K562 (cell line): ENCODE measurements around the gene PYGM. TPM values are rescaled to one million over a fixed set of nuclear protein-coding genes. Genes with fewer than 3 reads are reported as not detected.

Experiments
- ATAC-seq: fragments of 200-7000 bp; cut with Tn5 transposase; 3 replicates; pipeline ENCODE4 v1.9.1; 2020; ENCODE audit warnings: moderate library complexity
- BruUV-seq: library from RNA; stranded (reverse); fragments of 400-500 nt; replicated peaks from 2 replicates; lab custom pipeline; 2021; lab: Mats Ljungman, UMichigan
- CTCF ChIA-PET: fragments of 300-600 bp; formaldehyde crosslinking; extraction: SDS; loops from one replicate; lab custom pipeline; 2021; ENCODE audit warnings: low intra/inter-chr PET ratio; lab: Yijun Ruan, JAX
- POLR2A ChIA-PET: fragments of 300-600, 350-650 bp; sonication (Branson Sonifier 250); formaldehyde crosslinking; extraction: SDS; loops from one replicate; lab custom pipeline; 2021; ENCODE audit warnings: antibody characterized with exemption, inconsistent platforms; lab: Yijun Ruan, JAX
- DNase-seq, 4 experiments: peaks; one replicate each; pipeline versions ENCODE4 v3.0.0 to v3.0.0-alpha.2; 2011 to 2018; ENCODE audit warnings: low spot score in 3 of 4, mixed read lengths in 3 of 4; ENCODE audit errors: extremely low read depth in 1 of 4
- FAIRE-seq: peaks from 2 replicates; lab custom pipeline; 2011; peaks lifted over from hg19 to GRCh38; lab: Jason Lieb, UNC
- H2AFZ ChIP-seq: 2 replicates; pipeline ENCODE4 v1.6.0; 2011; ENCODE audit warnings: low read depth, low read length, control low read depth, inconsistent platforms
- H3K27ac ChIP-seq: fragments of 200-600 bp; 3 replicates; pipeline ENCODE4 v1.8.0; 2011; ENCODE audit warnings: low read depth, mild to moderate bottlenecking, control low read depth, inconsistent platforms, low read length, moderate library complexity, mixed read lengths; ENCODE audit errors: extremely low read depth
- H3K27me3 ChIP-seq, 2 experiments: fragments of 300-600 bp in 1 of 2; 2 replicates in 1 of 2; 3 replicates in 1 of 2; pipeline versions ENCODE4 v1.6.0 to v1.8.0; 2011; ENCODE audit warnings: inconsistent platforms in 2 of 2, low read length in 2 of 2, mild to moderate bottlenecking in 1 of 2, mixed read lengths in 1 of 2, moderate library complexity in 1 of 2; ENCODE audit not compliant: control insufficient read depth in 2 of 2, insufficient read depth in 2 of 2
- H3K36me3 ChIP-seq: fragments of 300-600 bp; 3 replicates; pipeline ENCODE4 v1.8.0; 2011; ENCODE audit warnings: mild to moderate bottlenecking, low read length, inconsistent platforms; ENCODE audit not compliant: control insufficient read depth, insufficient read depth
- H3K4me1 ChIP-seq, 2 experiments: fragments of 200-600 bp in 1 of 2; replicated peaks in 1 of 2; 2 replicates in 1 of 2; 3 replicates in 1 of 2; pipeline versions ENCODE4 v1.5.1 to v1.8.0; 2011; ENCODE audit warnings: inconsistent platforms in 2 of 2, low read length in 2 of 2, mild to moderate bottlenecking in 1 of 2, mixed read lengths in 1 of 2, moderate library complexity in 1 of 2; ENCODE audit not compliant: control insufficient read depth in 2 of 2, insufficient read depth in 2 of 2
- H3K4me2 ChIP-seq: 2 replicates; pipeline ENCODE4 v1.6.1; 2011; ENCODE audit warnings: low read length, control low read depth, inconsistent platforms, mixed read lengths; ENCODE audit not compliant: insufficient read depth
- H3K4me3 ChIP-seq: fragments of 200-600 bp; sonication (generic), shearing (Covaris generic); 2 replicates; pipeline ENCODE4 v1.5.1; 2016; ENCODE audit warnings: control low read depth, inconsistent platforms
- H3K79me2 ChIP-seq: fragments of 200-600 bp; 3 replicates; pipeline ENCODE4 v1.8.0; 2011; ENCODE audit warnings: low read length, inconsistent platforms; ENCODE audit not compliant: control insufficient read depth, insufficient read depth
- H3K9ac ChIP-seq, 2 experiments: 2 replicates each; pipeline versions ENCODE4 v1.6.0 to v1.6.1; 2011; ENCODE audit warnings: low read depth in 2 of 2, low read length in 2 of 2, control low read depth in 1 of 2, inconsistent platforms in 1 of 2, mild to moderate bottlenecking in 1 of 2, mixed read lengths in 1 of 2; ENCODE audit not compliant: insufficient read depth in 1 of 2
- H3K9me1 ChIP-seq: one replicate; pipeline ENCODE4 v1.6.0; 2011; ENCODE audit warnings: inconsistent platforms, mild to moderate bottlenecking, low read length, moderate library complexity; ENCODE audit not compliant: control insufficient read depth, insufficient read depth
- H3K9me3 ChIP-seq: replicated peaks from 2 replicates; pipeline ENCODE4 v1.5.1; 2011; ENCODE audit warnings: low read depth, low read length, inconsistent platforms; ENCODE audit not compliant: control insufficient read depth, insufficient read depth
- H4K20me1 ChIP-seq: replicated peaks from 2 replicates; pipeline ENCODE4 v1.6.1; 2011; ENCODE audit warnings: low read length, inconsistent platforms, mixed read lengths; ENCODE audit not compliant: control insufficient read depth, insufficient read depth
- ELF4 ChIP-seq: fragments of 450-650 bp; formaldehyde crosslinking; IDR thresholded peaks from 2 replicates; pipeline ENCODE4 v1.4.0; 2022; ENCODE audit warnings: missing genetic modification characterization
- HDAC8 ChIP-seq: fragments of 450-650 bp; IDR thresholded peaks from 2 replicates; pipeline ENCODE4 v1.6.1; 2016; ENCODE audit warnings: mild to moderate bottlenecking, missing genetic modification characterization, moderate library complexity, missing compliant biosample characterization
- MXI1 ChIP-seq: IDR thresholded peaks from 2 replicates; pipeline ENCODE4 v1.6.1; 2011; ENCODE audit warnings: low read depth, mild to moderate bottlenecking, improper control_type of control experiment, low read length
- NCOA6 ChIP-seq: fragments of 450-650 bp; IDR thresholded peaks from 2 replicates; pipeline ENCODE4 v1.6.1; 2017; ENCODE audit warnings: mild to moderate bottlenecking
- SRSF3 ChIP-seq: fragments of 200-400 bp; formaldehyde crosslinking; IDR thresholded peaks from 2 replicates; pipeline ENCODE4 v1.6.1; 2016; ENCODE audit warnings: mild to moderate bottlenecking, low read length, moderate library complexity; ENCODE audit not compliant: insufficient read depth
- ZFX ChIP-seq: sonication (generic); formaldehyde crosslinking; IDR thresholded peaks from 2 replicates; pipeline ENCODE4 v1.8.0; 2022; ENCODE audit warnings: mild to moderate bottlenecking, missing genetic modification reagents, moderate library complexity
- ZKSCAN3 ChIP-seq: fragments of 250-450 bp; sonication (Bioruptor Pico); IDR thresholded peaks from 2 replicates; pipeline ENCODE4 v1.4.0; 2020
- ZNF586 ChIP-seq: fragments of 450-650 bp; formaldehyde crosslinking; conservative IDR thresholded peaks from 2 replicates; pipeline ENCODE4 v1.4.0; 2020; ENCODE audit warnings: mild to moderate bottlenecking, moderate library complexity
- ZNF695 ChIP-seq: fragments of 450-650 bp; formaldehyde crosslinking; IDR thresholded peaks from 2 replicates; pipeline ENCODE4 v1.4.0; 2020; ENCODE audit warnings: mild to moderate bottlenecking, moderate library complexity
- ZNF699 ChIP-seq: fragments of 250-450 bp; sonication (Bioruptor Pico); IDR thresholded peaks from 2 replicates; pipeline ENCODE4 v1.8.0; 2021; ENCODE audit warnings: mild to moderate bottlenecking, moderate library complexity; ENCODE audit not compliant: insufficient replicate concordance
- WGBS: fragments of 100-300 bp; shearing (Covaris generic); methylation state at CpG from one replicate; pipeline ENCODE4 v1.1.6; 2016; ENCODE audit warnings: low coverage, mixed read lengths; ENCODE audit not compliant: insufficient coverage; ENCODE audit errors: missing lambda C conversion rate; 5-methylcytosine and 5-hydroxymethylcytosine counted together
- in situ Hi-C: fragments of 300-500 bp; cut with MboI; formaldehyde crosslinking; loops from 4 replicates; pipeline ENCODE4 v1.15.0; 2018; ENCODE audit warnings: inconsistent platforms, mixed read lengths
- intact Hi-C: fragments of 100-400 bp; cut with micrococcal nuclease; formaldehyde crosslinking; loops from 2 replicates; pipeline ENCODE4 v1.14.2; 2022
- polyA plus RNA-seq, 8 experiments: library from polyadenylated mRNA; depleted of rRNA in 4 of 8; stranded (reverse) in 5 of 8; unstranded in 3 of 8; fragments of >200 nt; fragmentation: Nextera tagmentation in 2 of 8; fragmentation: Illumina TruSeq in 1 of 8; extraction: Ambion mirVana in 2 of 8; extraction: Trizol in 1 of 8; gene quantifications; 2 replicates each; pipeline versions ENCODE4 v1.2.1 to v1.2.3, GENCODE V29; 2011 to 2014; ENCODE audit warnings: inconsistent platforms in 1 of 8, missing spikeins in 1 of 8
- total RNA-seq, 7 experiments: library from RNA; depleted of rRNA in 6 of 7; stranded (reverse); fragments of >200 nt in 6 of 7; fragmentation: Illumina TruSeq in 2 of 7; extraction: Trizol in 2 of 7; gene quantifications; 2 replicates each; pipeline versions ENCODE4 v1.2.1 to v1.2.3, GENCODE V29; 2011 to 2021; ENCODE audit warnings: low replicate concordance in 1 of 7
- TF ChIP-seq, protein P1 (sequence below): fragments of 250-450 bp; sonication (Bioruptor Pico); IDR thresholded peaks from 2 replicates; pipeline ENCODE4 v1.4.0; 2020; ENCODE audit warnings: borderline replicate concordance

Gene PYGM
- total and polyA plus RNA-seq, 9 of the 15 experiments (the other 6 are each of a cell fraction or from before 2014, with no cell fraction given): 0.07 to 1.5 (median 0.68) TPM

DNA sequence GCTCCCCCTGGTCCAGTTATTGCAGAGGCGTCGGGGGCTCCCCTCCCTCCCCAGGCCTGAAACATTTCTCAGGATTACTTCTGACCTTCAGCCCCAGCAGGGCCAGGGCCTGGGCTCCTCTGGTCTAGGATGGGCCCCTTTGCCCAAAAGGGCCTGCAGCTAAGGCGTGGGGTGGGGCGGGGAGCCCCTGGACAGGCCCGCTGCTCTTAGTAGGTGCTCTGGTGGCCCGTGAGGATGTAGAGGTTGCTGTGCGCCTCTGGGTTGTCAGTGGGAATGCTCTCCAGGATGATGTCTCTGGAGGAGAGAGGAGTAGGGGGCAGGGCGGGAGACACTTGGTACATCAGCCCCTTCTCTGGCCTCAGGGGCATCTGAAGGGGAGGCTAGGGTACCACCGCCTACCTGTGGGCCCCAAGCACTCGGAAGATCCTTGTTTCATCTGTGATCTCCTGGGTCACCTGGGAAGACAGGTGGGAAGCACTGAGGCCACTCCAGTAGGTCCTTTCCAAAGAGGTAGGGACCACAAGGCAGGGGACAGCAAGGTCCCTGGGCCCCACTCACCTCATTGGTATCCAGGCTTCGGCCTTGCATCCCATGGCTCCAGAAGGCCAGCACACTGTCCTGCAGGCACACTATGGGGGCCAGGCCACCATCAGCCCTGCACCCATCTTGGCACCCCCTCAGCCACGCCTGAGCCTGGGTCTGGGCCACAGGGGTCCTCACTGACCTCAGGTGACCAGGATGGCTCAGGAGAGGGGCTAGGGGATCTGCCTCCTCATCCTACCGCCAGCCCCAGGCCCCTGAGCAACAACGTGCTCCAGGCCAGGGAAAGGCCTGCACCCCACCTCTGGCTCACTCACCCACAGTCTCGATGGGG lies 29.8 kb upstream of the PYGM start:
- POLR2A ChIA-PET: interaction anchor here (0.5 to 2.5 kb wide), 2 partner anchors 11 to 429 kb away, joined by 3 to 12 read pairs; partner anchors contain the start of gene SF1
- in situ Hi-C loops: loop anchor here (5.0 kb wide), 1 partner anchor 103 kb away; no protein-coding TSS in a partner anchor
- no TSS peak for BruUV-seq

More for the DNA sequence above, 29.8 kb upstream of the PYGM start:
- H2AFZ ChIP-seq: no peak overlapping the region
- H3K4me2 ChIP-seq: no peak overlapping the region
- no peak overlapping the region for H3K27ac ChIP-seq
- H3K79me2 ChIP-seq: no peaks in the 10 kb centered on the region
- no peaks in the 10 kb centered on the region for H4K20me1 ChIP-seq
- ATAC-seq (no peak), FAIRE-seq (no peak), DNase-seq (no peak)
- CTCF ChIA-PET: interaction anchor here (2.4 kb wide), 1 partner anchor 104 kb away, joined by 13 read pairs; no protein-coding TSS in a partner anchor
- peaks cover 3 to 20% of the 10 kb centered on the region in 2 experiments; a peak in 4 of 5 replicates for H3K4me1 ChIP-seq
- H3K36me3 ChIP-seq: no peaks in the 10 kb centered on the region
- no peaks in the 10 kb centered on the region for H3K9me3 ChIP-seq
- WGBS: 72% methylated on average over 13 of the region's 15 CpGs
- H3K9ac ChIP-seq: peak overlapping the region in 1 of 2 experiments; percentile 67; a peak in 2 of 4 replicates
- H3K4me3 ChIP-seq: no peak overlapping the region
- TF ChIP-seq SRSF3 (no peak), MXI1 (no peak), ZNF699 (CRISPR knock-in tag) (no peak), HDAC8 (tag) (no peak), ZFX (CRISPR knock-in tag) (no peak), ZNF695 (no peak), ZNF586 (no peak), ELF4 (no peak), NCOA6 (no peak), ZKSCAN3 (no peak)
- TF ChIP-seq, protein P1, sequence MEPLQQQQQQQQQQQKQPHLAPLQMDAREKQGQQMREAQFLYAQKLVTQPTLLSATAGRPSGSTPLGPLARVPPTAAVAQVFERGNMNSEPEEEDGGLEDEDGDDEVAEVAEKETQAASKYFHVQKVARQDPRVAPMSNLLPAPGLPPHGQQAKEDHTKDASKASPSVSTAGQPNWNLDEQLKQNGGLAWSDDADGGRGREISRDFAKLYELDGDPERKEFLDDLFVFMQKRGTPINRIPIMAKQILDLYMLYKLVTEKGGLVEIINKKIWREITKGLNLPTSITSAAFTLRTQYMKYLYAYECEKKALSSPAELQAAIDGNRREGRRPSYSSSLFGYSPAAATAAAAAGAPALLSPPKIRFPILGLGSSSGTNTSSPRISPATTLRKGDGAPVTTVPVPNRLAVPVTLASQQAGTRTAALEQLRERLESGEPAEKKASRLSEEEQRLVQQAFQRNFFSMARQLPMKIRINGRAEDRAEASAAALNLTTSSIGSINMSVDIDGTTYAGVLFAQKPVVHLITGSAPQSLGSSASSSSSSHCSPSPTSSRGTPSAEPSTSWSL (CRISPR knock-in tag): no peak
- H3K27me3 ChIP-seq: no peaks in the 10 kb centered on the region
- intact Hi-C loops: loop anchor here (5.0 kb wide), 1 partner anchor 103 kb away; no protein-coding TSS in a partner anchor
- H3K9me1 ChIP-seq: no peaks in the 10 kb centered on the region
